ENCODE data around the gene PVALEF.

DNA sequence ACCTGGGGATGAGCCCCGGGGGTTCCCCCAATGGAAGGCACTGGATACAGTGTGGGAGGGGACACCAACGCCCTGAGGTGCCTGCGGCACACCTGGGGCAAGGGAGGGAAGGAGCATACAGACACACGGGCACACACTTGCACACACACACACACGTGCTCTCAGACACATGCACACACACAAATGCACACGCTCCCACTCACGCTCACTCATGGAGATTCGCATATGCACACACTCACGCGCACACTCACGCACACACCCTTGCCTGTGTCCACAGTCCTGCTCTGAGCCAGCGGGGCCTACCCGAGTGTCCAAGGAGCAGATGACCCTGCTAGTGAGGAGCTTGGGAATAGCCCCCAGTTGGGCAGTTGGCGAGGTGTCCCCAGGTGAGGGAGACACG lies 16.7 kb upstream of the PVALEF start:
- TF ChIP-seq CTCF (IDR thresholded peaks at IDR 0.05) (no peak), SIN3A (IDR thresholded peaks at IDR 0.05; ENCODE audit: borderline replicate concordance, insufficient read depth, low read depth, low read length) (no peak), POLR2AphosphoS5 (IDR thresholded peaks at IDR 0.05; ENCODE audit: low read depth, low read length) (no peak)
- TF ChIP-seq, protein P1, sequence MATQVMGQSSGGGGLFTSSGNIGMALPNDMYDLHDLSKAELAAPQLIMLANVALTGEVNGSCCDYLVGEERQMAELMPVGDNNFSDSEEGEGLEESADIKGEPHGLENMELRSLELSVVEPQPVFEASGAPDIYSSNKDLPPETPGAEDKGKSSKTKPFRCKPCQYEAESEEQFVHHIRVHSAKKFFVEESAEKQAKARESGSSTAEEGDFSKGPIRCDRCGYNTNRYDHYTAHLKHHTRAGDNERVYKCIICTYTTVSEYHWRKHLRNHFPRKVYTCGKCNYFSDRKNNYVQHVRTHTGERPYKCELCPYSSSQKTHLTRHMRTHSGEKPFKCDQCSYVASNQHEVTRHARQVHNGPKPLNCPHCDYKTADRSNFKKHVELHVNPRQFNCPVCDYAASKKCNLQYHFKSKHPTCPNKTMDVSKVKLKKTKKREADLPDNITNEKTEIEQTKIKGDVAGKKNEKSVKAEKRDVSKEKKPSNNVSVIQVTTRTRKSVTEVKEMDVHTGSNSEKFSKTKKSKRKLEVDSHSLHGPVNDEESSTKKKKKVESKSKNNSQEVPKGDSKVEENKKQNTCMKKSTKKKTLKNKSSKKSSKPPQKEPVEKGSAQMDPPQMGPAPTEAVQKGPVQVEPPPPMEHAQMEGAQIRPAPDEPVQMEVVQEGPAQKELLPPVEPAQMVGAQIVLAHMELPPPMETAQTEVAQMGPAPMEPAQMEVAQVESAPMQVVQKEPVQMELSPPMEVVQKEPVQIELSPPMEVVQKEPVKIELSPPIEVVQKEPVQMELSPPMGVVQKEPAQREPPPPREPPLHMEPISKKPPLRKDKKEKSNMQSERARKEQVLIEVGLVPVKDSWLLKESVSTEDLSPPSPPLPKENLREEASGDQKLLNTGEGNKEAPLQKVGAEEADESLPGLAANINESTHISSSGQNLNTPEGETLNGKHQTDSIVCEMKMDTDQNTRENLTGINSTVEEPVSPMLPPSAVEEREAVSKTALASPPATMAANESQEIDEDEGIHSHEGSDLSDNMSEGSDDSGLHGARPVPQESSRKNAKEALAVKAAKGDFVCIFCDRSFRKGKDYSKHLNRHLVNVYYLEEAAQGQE (IDR thresholded peaks at IDR 0.05; ENCODE audit: insufficient read depth in 1 of 2, low read depth in 2 of 2, low read length in 1 of 2): no peak

Measured in Panc1 (cell line).